DND-41 (cell line): Measurements from ENCODE around the gene SIPA1.

ENCODE experiments used
- EZH2 ChIP-seq: IDR thresholded peaks from 3 replicates; pipeline ENCODE4 v1.6.1; 2012; ENCODE audit warnings: borderline replicate concordance, low read depth, mild to moderate bottlenecking, moderate library complexity, low read length, inconsistent platforms; ENCODE audit not compliant: severe bottlenecking
- TF ChIP-seq, protein P1 (sequence below): IDR thresholded peaks from 2 replicates; pipeline ENCODE4 v1.5.1; 2012; ENCODE audit warnings: borderline replicate concordance, low read length, moderate library complexity, mild to moderate bottlenecking; ENCODE audit not compliant: poor library complexity, severe bottlenecking; ENCODE audit errors: extremely low read depth

DNA sequence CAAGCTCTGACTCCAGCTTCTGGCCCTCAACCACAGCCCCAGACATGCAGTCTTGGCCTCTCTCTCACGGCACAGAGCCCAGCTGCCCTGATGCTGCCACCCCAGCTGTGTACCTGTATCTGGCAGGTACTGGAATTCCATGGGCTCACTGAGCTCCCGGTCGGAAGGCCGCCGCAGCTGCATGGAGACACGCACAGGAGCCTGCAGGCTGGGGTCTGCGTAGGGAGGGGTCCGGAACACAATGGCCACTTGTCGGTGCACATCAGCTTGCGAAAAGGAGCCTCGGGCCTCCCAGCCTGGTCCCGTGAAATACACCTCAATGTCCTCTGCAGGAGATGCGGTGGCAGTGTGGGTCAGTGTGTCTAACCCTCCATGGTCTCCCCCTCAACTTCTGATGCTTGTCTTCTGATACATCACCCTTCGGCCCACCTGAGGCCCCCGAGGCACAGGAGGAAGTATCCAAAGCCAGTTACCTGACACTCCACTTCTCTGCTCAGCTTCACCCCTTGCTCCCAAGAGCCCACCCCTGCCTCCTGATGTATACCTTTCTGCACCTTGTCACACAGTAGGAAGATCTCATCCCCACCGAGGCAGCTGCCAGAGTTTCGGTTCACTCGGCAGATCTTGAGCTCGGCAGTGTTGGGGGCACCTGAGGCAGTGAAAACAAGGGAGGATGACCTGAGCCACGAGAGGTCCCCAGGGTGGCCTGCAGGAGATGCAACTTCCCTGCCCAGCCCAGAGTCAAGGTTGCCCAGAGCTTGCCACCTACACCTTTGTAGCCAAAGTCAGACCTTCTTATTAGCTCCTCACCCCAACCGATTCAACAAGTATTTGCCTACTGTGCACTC, 20.5 kb downstream of the SIPA1 start:
- TF ChIP-seq, protein P1, sequence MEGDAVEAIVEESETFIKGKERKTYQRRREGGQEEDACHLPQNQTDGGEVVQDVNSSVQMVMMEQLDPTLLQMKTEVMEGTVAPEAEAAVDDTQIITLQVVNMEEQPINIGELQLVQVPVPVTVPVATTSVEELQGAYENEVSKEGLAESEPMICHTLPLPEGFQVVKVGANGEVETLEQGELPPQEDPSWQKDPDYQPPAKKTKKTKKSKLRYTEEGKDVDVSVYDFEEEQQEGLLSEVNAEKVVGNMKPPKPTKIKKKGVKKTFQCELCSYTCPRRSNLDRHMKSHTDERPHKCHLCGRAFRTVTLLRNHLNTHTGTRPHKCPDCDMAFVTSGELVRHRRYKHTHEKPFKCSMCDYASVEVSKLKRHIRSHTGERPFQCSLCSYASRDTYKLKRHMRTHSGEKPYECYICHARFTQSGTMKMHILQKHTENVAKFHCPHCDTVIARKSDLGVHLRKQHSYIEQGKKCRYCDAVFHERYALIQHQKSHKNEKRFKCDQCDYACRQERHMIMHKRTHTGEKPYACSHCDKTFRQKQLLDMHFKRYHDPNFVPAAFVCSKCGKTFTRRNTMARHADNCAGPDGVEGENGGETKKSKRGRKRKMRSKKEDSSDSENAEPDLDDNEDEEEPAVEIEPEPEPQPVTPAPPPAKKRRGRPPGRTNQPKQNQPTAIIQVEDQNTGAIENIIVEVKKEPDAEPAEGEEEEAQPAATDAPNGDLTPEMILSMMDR = no peak
- no peak for TF ChIP-seq EZH2
